GM18499 (cell line): Measurements from ENCODE around the gene XRCC2.
"Not testable (repeated sequence)": the region's sequence is repeated elsewhere in the genome, so short reads cannot be mapped to it uniquely, and the experiment has no call there.

Experiments
- ATAC-seq: cut with Tn5 transposase; IDR thresholded peaks from one replicate; pipeline ENCODE4 v1.9.1; 2021; ENCODE audit warnings: moderate number of reproducible peaks; ENCODE audit not compliant: insufficient read depth, unreplicated experiment

The XRCC2 gene

DNA sequence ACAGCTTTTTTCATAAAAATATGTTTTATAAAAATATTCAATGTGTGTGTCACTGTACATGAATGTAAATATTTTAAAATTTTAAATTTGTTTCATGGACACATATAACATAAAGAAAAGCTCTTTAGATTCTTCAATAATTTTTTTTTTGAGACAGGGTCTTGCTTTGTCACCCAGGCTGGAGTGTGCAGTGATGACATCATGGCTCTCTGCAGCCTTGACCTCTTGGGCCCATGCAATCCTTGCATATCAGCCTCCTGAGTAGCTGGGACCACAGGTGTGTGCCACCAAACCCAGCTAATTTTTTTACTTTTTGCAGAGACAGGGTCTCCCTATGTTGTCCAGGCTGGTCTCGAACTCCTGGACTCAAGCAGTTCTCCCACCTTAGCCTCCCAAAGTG is 9.9 kb downstream of the XRCC2 start:
- no peak for ATAC-seq

DNA sequence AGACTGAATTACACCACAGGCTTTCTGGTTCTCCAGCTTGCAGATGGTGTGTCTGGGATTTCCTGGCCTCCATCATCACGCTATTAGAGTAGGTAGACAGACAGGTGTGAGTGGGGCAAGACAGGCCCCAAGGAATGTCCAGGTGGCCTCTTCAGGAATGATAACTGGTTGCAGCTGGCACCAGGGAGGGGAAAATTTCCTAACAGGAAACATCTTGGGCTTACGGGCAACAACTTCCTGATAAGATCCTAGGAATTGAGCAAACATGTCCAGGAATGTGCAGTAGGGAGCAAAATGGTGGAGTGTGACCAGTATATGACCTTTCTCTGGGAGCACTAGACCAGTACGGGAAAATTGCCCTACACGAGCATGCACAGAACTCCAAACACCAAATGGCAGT is 11.3 kb downstream of the XRCC2 start:
- ATAC-seq: no peak

DNA sequence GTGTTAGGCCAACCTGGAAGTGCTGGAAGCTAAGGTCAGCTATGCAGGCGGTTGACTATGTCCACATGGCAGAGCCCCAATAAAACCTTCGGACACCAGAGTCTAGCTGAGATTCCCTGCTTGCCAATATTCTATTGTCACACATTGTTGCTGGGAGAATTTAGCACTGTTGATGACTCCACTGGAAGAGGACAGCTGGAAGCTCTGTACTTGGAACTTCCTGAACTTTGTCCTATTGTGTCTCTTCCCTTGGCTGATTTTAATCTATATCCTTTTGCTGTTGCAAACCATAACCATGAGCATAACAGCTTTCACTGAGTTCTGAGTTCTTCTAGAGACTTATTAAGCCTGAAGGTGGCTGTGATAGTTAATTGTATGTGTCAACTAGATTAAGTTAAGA is 12.0 kb downstream of the XRCC2 start:
- ATAC-seq: no peak

DNA sequence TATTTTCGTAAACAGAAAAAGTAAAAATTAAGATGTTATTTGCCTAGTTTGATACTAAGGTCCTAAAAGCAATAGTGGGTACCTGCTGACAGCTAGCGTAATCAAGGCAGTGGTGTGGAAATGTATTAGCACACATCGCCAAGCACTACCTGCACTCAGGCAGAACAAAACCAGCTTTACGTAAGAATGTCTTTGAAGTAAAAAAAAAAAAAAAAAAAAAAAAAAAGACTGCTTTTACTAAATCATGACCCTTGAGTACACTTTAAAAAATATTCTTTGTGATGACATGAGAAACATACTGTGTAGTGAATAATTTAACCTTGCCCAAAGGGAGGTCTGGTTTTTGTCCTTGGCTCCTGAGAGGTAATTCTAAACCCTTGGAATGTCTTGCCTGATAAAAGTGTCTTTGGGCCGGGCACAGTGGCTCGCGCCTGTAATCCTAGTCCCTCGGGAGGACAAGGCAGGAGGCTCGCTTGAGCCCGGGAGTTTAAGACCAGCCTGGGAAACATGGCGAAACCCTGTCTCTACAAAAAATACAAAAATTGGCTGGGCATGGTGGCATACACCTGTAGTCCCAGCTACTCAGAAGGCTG is 12.7 kb downstream of the XRCC2 start:
- no peak for ATAC-seq

DNA sequence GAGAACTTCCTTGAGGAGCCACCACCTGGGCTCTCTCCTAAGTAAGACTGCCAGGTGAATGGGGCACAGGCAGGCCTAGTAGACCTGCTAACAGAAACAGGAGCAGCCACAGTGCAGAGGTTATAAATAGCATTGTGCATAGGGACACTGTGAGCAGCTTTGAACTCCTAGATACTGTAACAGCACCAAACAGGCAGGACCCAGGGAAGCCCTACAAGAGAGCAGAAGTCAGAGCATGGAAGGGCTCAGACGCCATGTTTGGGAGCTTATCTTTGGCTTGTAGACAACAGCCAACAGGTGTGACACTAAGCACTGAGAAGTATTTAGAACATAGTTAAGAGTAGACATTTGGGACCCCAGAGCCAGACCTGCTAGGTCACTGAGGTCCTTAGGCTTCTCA is 14.5 kb downstream of the XRCC2 start:
- no peak for ATAC-seq

DNA sequence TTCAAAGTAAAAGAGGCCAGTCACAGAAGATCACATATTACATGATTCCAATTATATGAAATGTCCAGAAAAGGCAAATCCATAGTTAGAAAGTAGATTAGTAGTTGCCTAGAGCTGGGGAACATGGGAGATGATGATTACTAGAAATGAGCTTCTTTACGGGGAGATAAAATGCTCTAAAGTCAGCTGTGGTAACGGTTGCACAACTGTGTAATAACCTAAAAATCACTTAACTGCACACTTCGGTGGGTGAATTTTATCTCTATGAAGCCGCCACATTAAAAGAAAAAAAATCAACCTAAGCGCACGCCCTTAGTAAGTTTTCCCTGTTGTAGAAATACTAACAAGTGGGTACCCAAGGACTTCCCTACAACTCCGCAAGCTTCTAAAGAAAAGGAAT is 15.9 kb downstream of the XRCC2 start:
- ATAC-seq: no peak

DNA sequence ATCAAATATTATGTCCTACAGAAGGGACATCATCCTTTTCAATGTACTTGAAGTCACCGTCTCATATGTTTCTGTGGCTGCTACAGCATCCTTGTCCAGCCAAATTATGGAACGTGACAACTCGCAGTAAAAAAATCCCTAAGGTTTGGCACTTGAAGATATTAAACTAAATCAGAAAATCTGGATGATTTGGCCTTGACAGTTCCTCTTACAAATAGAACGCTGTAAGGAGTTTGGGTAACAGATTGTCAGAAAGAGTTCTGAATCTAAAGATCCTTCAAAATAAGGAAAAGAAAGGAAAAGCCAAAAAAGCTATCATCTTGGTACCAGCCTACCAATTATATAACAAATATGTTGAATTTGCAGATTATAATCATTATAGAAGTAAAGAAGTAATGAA is 21.0 kb downstream of the XRCC2 start:
- ATAC-seq: no peak

DNA sequence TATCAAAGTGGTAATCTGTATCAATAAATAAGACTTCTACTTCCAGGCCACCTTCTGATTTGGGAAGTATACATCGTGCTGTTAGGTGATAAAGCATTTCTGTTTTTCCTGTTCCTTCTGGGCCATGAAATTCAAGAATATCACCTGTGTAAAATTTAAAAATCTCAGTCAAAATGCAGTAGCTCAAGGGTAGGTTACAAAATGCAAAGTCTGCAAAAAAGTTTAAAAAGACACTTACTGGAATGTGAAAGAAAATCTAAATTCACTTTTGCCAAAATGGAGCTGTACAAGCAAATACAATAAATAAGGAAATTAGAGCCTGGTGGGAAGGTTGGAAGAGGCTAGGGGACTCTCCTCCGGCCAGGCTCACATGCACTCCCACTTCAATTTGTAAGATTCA is 26.7 kb downstream of the XRCC2 start:
- no peak for ATAC-seq

DNA sequence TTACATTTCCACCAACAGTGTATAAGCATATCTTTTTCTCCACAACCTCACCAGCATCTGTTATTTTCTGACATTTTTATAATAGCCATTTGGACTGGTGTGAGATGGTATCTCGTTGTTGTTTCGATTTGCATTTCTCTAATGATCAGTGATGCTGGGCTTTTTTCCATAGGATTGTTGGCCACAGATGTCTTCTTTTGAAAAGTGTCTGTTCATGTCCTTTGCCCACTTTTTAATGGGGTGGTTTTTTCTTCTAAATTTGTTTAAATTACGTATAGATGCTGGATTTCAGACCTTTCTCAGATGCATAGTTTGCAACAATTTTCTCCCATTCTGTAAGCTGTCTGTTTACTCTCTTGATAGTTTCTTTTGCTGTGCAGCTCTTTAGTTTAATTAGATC is 28.9 kb downstream of the XRCC2 start:
- ATAC-seq: no peak

DNA sequence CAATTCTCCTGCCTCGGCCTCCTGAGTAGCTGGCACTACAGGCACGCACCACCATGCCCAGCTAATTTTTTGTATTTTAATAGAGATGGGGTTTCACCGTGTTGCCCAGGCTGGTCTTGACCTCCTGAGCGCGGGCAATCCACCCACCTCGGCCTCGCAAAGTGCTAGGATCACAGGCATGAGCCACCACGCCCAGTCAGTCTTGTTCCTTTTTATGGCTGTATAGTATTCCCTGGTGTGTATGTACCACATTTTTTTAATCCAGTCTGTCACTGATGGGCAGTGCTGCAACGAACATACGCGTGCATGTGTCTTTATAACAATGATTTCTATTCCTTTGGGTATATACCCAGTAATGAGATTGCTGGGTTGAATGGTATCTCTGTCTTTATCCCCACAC is 29.4 kb downstream of the XRCC2 start:
- ATAC-seq: not testable (repeated sequence)

DNA sequence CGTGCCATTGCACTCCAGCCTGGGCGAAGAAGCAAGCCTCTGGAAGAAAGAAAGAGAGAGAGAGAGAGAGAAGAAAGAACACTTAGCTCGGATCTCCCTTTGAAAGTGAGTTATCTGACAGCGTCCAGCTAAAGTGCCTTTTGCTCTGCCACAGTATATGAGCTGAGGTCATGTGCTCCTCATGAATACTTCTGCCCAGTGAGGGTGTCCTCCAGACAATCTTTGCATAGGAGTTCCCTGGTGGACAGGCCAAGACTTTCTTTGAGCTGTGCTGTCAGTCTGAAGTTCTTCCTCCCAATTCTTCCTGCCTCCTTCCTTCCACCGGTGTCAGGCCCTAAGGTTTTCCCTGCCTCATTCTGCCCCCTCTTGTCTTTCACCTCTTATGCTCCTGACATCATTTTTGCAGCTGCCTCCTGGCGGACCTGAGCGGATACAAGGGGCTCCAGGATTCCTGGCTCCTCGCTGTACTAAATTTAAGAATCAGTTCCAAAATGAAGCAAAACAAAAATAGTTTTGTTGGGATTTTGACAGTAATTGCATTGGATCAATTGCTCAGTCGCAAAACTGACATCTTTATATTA is 31.9 kb downstream of the XRCC2 start:
- ATAC-seq: no peak

DNA sequence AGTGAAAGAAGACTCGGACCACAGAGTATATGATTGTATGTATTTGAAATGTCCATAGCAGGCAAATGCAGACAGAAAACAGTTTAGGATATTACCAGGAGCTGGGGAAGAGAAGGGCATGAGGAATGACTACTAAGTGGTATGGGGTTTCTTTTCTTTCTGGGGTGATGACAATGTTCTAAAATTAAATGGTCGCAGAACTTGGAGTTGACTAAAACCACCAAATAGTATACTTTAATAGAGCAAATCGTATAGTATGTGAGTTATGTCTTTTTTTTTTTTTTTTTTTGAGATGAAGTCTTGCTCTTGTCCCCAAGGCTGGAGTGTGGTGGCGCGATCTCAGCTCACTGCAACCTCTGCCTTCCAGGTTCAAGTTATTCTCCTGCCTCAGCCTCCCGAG is 34.6 kb downstream of the XRCC2 start:
- ATAC-seq: no peak

DNA sequence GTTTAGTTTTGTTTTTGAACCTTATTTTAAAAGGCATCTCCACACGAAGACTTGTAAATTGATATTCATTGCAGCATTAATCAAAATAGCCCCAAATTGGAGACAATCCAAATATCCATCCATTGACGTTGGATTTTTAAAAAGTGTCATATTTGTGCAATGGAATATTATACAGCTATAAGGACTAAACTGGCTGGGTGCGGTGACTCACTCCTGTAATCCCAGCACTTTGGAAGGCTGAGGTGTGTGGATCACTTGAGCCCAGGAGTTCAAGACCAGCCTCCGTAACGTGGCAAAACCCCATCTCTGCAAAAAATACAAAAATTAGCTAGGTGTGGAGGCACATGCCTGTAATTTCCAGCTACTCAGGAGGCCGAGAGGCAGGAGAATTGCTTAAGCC is 35.1 kb downstream of the XRCC2 start:
- no peak for ATAC-seq

DNA sequence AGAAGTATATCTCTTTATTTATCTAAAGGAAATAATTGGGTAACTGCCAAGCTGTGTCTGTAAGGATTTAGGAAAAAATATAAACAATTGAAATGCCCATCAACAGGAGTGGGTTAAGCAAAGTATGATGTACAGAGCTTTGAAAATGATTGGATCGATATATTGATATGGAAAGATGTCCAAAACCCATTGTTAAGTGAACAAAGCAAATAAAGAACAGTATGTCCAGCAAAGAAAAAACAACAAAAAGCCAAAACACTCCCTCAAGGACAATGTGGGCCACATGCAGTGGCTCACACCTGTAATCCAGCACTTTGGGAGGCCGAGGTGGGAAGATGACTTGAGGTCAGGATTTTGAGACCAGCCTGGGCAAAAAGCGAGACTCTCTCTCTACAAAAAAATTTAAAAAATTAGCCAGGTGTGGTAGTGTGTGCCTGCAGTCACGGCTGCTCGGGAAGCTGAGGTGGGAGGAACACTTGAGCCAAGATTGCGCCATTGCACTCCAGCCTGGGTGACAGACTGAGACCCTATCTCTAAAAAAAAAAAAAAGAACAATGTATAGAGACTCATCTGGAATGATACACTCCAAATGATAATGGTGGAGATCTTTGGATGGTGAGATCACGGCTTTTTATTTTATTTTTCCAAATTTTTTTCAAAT is 37.9 kb downstream of the XRCC2 start:
- no peak for ATAC-seq

DNA sequence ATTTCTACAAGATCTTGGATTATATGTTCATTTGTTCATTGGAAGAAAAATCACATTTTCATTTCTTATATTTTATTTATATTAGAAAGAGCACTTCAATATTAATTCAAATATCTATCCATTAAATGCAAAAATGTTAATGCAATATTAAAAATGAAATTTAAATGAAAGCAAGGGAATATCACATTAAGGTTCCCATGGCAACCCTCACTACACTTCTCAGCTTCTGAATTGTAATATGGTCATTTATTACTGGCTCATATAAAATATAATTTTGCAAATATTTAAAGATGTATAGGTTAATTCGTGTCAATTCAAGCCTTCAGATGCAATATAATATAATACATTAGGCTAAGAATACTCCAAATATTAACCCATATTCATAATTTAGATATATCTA is 38.8 kb downstream of the XRCC2 start:
- ATAC-seq: no peak

DNA sequence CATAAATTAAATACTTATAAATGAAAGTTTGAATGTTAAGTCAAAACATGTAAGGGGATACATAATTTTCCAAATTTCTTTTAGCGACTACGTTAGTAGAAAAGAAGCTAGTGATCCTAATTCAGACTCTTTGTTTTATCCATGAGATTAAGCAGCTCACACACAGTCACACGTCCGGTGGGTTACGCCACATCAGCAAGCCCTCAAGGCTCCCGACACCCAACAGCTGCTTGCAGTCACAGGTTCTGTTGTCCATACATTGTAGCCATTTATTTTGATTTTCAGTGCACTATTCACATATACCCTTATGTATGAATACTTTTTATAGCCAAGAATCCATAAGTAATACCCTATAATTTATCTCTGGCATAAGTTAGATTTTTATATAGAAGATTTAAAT is 39.5 kb downstream of the XRCC2 start:
- no peak for ATAC-seq

DNA sequence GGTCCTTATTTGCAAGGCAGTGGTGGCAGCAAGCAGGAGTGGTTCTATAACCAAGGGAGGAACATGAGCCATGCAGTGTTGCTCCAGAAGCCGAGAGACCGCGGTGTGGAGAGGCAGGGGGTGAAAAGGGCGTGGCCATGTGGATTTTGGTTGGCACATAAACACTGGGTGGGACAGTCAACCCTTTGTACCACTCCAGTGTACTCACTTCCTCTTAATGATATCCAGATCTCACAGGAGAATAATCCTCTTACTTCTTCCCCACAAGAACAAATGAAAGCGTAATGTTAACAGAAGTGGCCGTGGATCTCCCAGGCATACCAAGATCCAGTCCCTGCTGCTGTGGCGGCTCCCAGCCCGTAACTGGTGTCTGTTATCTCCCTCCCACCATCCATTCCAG is 42.4 kb downstream of the XRCC2 start:
- ATAC-seq: no peak

DNA sequence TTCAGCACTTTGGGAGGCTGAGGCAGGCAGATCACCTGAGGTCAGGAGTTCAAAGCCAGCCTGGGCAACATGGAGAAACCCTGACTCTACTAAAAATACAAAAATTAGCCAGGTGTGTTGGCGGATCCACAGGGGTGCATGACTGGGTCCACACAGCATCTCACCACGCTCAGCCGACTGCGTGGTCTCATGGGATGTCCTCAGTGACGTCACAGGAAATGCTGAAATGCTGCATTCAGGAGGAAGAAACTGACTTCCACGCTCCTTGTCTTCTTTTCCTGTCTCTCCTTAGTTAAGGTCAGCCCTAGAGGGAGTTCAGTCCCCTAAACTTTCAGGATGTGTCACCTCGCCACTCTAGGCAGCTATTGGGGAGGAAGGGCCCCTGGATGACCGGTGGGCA is 42.9 kb downstream of the XRCC2 start:
- ATAC-seq: no peak

DNA sequence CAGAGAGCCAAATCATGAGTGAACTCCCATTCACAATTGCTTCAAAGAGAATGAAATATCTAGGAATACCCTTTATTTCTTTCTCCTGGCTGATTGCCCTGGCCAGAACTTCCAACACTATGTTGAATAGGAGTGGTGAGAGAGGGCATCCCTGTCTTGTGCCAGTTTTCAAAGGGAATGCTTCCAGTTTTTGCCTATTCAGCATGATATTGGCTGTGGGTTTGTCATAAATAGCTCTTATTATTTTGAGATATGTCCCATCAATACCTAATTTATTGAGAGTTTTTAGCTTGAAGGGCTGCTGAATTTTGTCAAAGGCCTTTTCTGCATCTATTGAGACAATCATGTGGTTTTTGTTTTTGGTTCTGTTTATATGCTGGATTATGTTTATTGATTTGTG is 47.2 kb downstream of the XRCC2 start:
- ATAC-seq: not testable (repeated sequence)

DNA sequence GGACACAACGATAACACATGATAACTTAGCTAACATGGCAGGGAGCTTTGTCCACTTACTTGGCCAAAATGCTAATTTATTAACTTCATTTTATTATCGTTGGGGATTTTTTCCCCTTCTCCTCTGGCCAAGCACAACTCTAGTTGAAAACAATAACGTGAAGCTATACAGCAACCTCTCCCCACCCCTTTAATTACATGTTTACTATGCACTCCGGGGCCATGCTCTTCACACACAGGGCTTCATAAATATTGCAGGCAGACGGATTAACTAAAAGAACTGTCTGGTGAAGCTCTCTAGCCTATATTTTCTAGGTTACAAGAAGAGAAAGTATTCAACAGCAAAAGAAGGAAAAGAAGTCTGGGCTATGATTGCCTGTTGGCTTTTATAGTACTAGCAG is 51.7 kb downstream of the XRCC2 start:
- ATAC-seq: no peak

DNA sequence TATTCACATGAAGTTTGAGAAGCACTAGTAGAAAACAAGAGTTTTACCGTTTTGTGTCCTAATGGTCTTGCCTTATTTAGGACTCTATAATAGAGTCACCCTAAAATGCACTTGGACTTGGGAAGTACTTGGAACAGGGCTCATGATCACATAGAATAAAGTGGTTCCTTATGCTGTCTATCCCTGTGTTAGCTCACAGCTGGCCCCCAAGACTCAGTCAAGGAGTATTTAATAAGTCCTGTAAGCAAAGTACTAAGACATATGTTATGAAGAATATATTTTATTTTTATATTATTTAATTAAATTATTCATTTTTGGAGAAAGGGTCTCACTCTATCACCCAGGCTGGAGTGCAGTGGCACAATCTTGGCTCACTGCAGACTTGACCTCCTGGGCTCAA is 54.5 kb downstream of the XRCC2 start:
- no peak for ATAC-seq

DNA sequence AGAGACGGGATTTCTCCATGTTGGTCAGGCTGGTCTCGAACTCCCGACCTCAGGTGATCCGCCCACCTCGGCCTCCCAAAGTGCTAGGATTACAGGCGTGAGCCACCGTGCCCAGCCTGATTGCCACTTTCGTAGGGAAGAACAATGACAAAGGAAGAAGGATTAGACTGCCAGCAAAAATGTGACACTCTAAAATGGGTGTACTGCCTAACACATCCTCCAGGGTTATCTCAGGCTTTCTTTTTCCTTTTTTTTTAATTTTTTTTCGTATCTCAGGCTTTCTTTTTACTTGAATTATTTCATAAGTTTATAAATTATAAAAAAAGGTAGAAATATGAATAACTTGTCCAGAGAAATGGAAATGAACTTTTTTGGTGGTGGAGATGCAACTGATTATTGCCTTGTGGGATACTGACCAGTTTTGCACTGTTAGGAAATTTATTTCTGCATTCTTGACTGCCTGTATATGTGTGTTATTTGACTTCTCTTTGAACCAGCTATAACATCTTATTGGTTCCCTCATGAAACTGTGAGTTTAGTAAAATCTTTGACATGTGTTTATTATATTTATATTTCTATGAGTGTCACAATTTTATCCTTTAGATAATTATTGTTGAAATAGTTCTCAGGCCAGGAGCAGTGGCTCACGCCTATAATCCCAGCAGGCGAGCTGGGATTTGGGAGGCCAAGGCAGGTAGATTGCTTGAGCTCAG is 56.8 kb downstream of the XRCC2 start:
- no peak for ATAC-seq
